ENCODE data around the gene CA10. TPM values are rescaled to one million over a fixed set of nuclear protein-coding genes. Genes with fewer than 3 reads are reported as not detected.

Gene CA10
- total RNA-seq, 2 experiments from 2014 or later, result not detected

GRCh38 chr17:52026075-52026474 lies 132.4 kb downstream of the CA10 start:
- no peak for DNase-seq
- Mint-ChIP-seq H3K4me3 (no peak overlapping the region), H3K36me3 (ENCODE audit: low read depth) (no peaks in the 10 kb centered on the region), H3K27ac (no peak overlapping the region), H3K27me3 (no peaks in the 10 kb centered on the region), H3K9me3 (no peaks in the 10 kb centered on the region), H3K4me1 (no peaks in the 10 kb centered on the region)
- POLR2A ChIA-PET, result no interaction called here
- CTCF ChIA-PET, result interaction anchor here (0.7 kb wide), 1 partner anchor 30 kb away, joined by 3 read pairs; no protein-coding TSS in a partner anchor

- H3K4me3 Mint-ChIP-seq, result no peak overlapping the region
Measured at GRCh38 chr17:52025236-52025635, 133.3 kb downstream of the CA10 start.

GRCh38 chr17:52024300-52024870 lies 134.1 kb downstream of the CA10 start:
- ChIA-PET CTCF (no interaction called here), POLR2A (no interaction called here)
- Mint-ChIP-seq H3K4me1 (no peaks in the 10 kb centered on the region), H3K4me3 (no peak overlapping the region), H3K27me3 (no peaks in the 10 kb centered on the region), H3K27ac (no peak overlapping the region), H3K9me3 (no peaks in the 10 kb centered on the region), H3K36me3 (ENCODE audit: low read depth) (no peaks in the 10 kb centered on the region)
- no peak for DNase-seq

More at GRCh38 chr17:52025236-52025635, 133.3 kb downstream of the CA10 start:
- no peak overlapping the region for H3K27ac Mint-ChIP-seq
- H3K36me3 Mint-ChIP-seq (ENCODE audit: low read depth), result no peaks in the 10 kb centered on the region
- H3K27me3 Mint-ChIP-seq, result no peaks in the 10 kb centered on the region
- no peak for DNase-seq
- CTCF ChIA-PET, result no interaction called here
- no peaks in the 10 kb centered on the region for H3K9me3 Mint-ChIP-seq
- no peaks in the 10 kb centered on the region for H3K4me1 Mint-ChIP-seq
- POLR2A ChIA-PET, result no interaction called here

- no peak overlapping the region for H3K4me3 Mint-ChIP-seq
- ChIA-PET POLR2A (no interaction called here), CTCF (no interaction called here)
- no peak for DNase-seq
- H3K36me3 Mint-ChIP-seq (ENCODE audit: low read depth), result no peaks in the 10 kb centered on the region
- H3K27ac Mint-ChIP-seq, result no peak overlapping the region
- H3K27me3 Mint-ChIP-seq, result no peaks in the 10 kb centered on the region
- no peaks in the 10 kb centered on the region for H3K4me1 Mint-ChIP-seq
- H3K9me3 Mint-ChIP-seq, result no peaks in the 10 kb centered on the region
Measured at GRCh38 chr17:52011064-52011463, 147.4 kb downstream of the CA10 start.

GRCh38 chr17:51999654-52000053 lies 158.9 kb downstream of the CA10 start:
- Mint-ChIP-seq H3K4me1 (no peaks in the 10 kb centered on the region), H3K27me3 (no peaks in the 10 kb centered on the region), H3K9me3 (no peaks in the 10 kb centered on the region), H3K4me3 (no peak overlapping the region), H3K36me3 (ENCODE audit: low read depth) (no peaks in the 10 kb centered on the region), H3K27ac (no peak overlapping the region)
- no peak for DNase-seq
- ChIA-PET POLR2A (no interaction called here), CTCF (no interaction called here)

- Mint-ChIP-seq H3K27me3 (no peaks in the 10 kb centered on the region), H3K4me3 (no peak overlapping the region)
Measured at GRCh38 chr17:51997723-51998122, 160.8 kb downstream of the CA10 start.

GRCh38 chr17:51995797-51996403 lies 162.6 kb downstream of the CA10 start:
- ChIA-PET CTCF (interaction anchor here (0.6 kb wide), 1 partner anchor 31 kb away, joined by 3 read pairs; no protein-coding TSS in a partner anchor), POLR2A (no interaction called here)
- Mint-ChIP-seq H3K4me1 (no peaks in the 10 kb centered on the region), H3K27ac (no peak overlapping the region), H3K4me3 (no peak overlapping the region), H3K9me3 (no peaks in the 10 kb centered on the region), H3K27me3 (no peaks in the 10 kb centered on the region), H3K36me3 (ENCODE audit: low read depth) (no peaks in the 10 kb centered on the region)
- no peak for DNase-seq

More at GRCh38 chr17:51997723-51998122, 160.8 kb downstream of the CA10 start:
- ChIA-PET POLR2A (no interaction called here), CTCF (no interaction called here)
- H3K36me3 Mint-ChIP-seq (ENCODE audit: low read depth), result no peaks in the 10 kb centered on the region
- no peak for DNase-seq
- H3K9me3 Mint-ChIP-seq, result no peaks in the 10 kb centered on the region
- H3K4me1 Mint-ChIP-seq, result no peaks in the 10 kb centered on the region
- H3K27ac Mint-ChIP-seq, result no peak overlapping the region

GRCh38 chr17:51992864-51993416 lies 165.6 kb downstream of the CA10 start:
- H3K27me3 Mint-ChIP-seq, result no peaks in the 10 kb centered on the region
- CTCF ChIA-PET, result no interaction called here
- no peaks in the 10 kb centered on the region for H3K36me3 Mint-ChIP-seq (ENCODE audit: low read depth)
- H3K27ac Mint-ChIP-seq, result no peak overlapping the region
- no peaks in the 10 kb centered on the region for H3K9me3 Mint-ChIP-seq
- DNase-seq, result no peak
- H3K4me3 Mint-ChIP-seq, result no peak overlapping the region
- POLR2A ChIA-PET, result no interaction called here
- no peaks in the 10 kb centered on the region for H3K4me1 Mint-ChIP-seq

- H3K27ac Mint-ChIP-seq, result no peak overlapping the region
- H3K4me1 Mint-ChIP-seq, result no peaks in the 10 kb centered on the region
- POLR2A ChIA-PET, result no interaction called here
- H3K4me3 Mint-ChIP-seq, result no peak overlapping the region
- DNase-seq, result no peak
- H3K9me3 Mint-ChIP-seq, result no peaks in the 10 kb centered on the region
- CTCF ChIA-PET, result no interaction called here
- no peaks in the 10 kb centered on the region for H3K27me3 Mint-ChIP-seq
- no peaks in the 10 kb centered on the region for H3K36me3 Mint-ChIP-seq (ENCODE audit: low read depth)
Measured at GRCh38 chr17:51971121-51971520, 187.4 kb downstream of the CA10 start.

GRCh38 chr17:51961689-51962088 lies 196.8 kb downstream of the CA10 start:
- no peak overlapping the region for H3K4me3 Mint-ChIP-seq

GRCh38 chr17:51957786-51958185 lies 200.7 kb downstream of the CA10 start:
- H3K27ac Mint-ChIP-seq, result no peak overlapping the region
- CTCF ChIA-PET, result no interaction called here
- peaks cover 3% of the 10 kb centered on the region for H3K27me3 Mint-ChIP-seq
- DNase-seq, result no peak
- no peaks in the 10 kb centered on the region for H3K36me3 Mint-ChIP-seq (ENCODE audit: low read depth)
- H3K4me3 Mint-ChIP-seq, result no peak overlapping the region
- POLR2A ChIA-PET, result no interaction called here
- no peaks in the 10 kb centered on the region for H3K4me1 Mint-ChIP-seq
- peaks cover 10% of the 10 kb centered on the region for H3K9me3 Mint-ChIP-seq

More at GRCh38 chr17:51961689-51962088, 196.8 kb downstream of the CA10 start:
- DNase-seq, result no peak
- Mint-ChIP-seq H3K9me3 (peaks cover 14% of the 10 kb centered on the region), H3K36me3 (ENCODE audit: low read depth) (no peaks in the 10 kb centered on the region), H3K27ac (no peak overlapping the region), H3K4me1 (no peaks in the 10 kb centered on the region), H3K27me3 (no peaks in the 10 kb centered on the region)
- CTCF ChIA-PET, result no interaction called here
- POLR2A ChIA-PET, result no interaction called here

GRCh38 chr17:51955245-51955644 lies 203.3 kb downstream of the CA10 start:
- DNase-seq, result no peak
- Mint-ChIP-seq H3K27me3 (peaks cover 3% of the 10 kb centered on the region), H3K4me3 (no peak overlapping the region), H3K36me3 (ENCODE audit: low read depth) (no peaks in the 10 kb centered on the region), H3K9me3 (peaks cover 2% of the 10 kb centered on the region), H3K27ac (no peak overlapping the region), H3K4me1 (no peaks in the 10 kb centered on the region)
- POLR2A ChIA-PET, result no interaction called here
- CTCF ChIA-PET, result no interaction called here

- DNase-seq, result no peak
- no peaks in the 10 kb centered on the region for H3K9me3 Mint-ChIP-seq
- CTCF ChIA-PET, result no interaction called here
- no peaks in the 10 kb centered on the region for H3K36me3 Mint-ChIP-seq (ENCODE audit: low read depth)
- no peaks in the 10 kb centered on the region for H3K4me1 Mint-ChIP-seq
- H3K4me3 Mint-ChIP-seq, result no peak overlapping the region
- no peak overlapping the region for H3K27ac Mint-ChIP-seq
- POLR2A ChIA-PET, result no interaction called here
- H3K27me3 Mint-ChIP-seq, result peaks cover 3% of the 10 kb centered on the region
Measured at GRCh38 chr17:51954232-51954765, 204.2 kb downstream of the CA10 start.

- no peaks in the 10 kb centered on the region for H3K9me3 Mint-ChIP-seq
- H3K4me1 Mint-ChIP-seq, result no peaks in the 10 kb centered on the region
- no peak overlapping the region for H3K27ac Mint-ChIP-seq
- CTCF ChIA-PET, result no interaction called here
- H3K27me3 Mint-ChIP-seq, result peaks cover 3% of the 10 kb centered on the region
- no peaks in the 10 kb centered on the region for H3K36me3 Mint-ChIP-seq (ENCODE audit: low read depth)
- H3K4me3 Mint-ChIP-seq, result no peak overlapping the region
- POLR2A ChIA-PET, result no interaction called here
- DNase-seq, result no peak
Measured at GRCh38 chr17:51951741-51952140, 206.8 kb downstream of the CA10 start.

Data from activated CD4-positive, alpha-beta T cell treated with anti-CD3 and anti-CD28 coated beads, Interleukin-2, amount 10 ng/mL, durations not matched to agents 7 days and 5 days (primary cell).